GDM1 (cell line): ENCODE measurements around the gene NAA80.
"Not testable (repeated sequence)": the region's sequence is repeated elsewhere in the genome, so short reads cannot be mapped to it uniquely, and the experiment has no call there.

Experiments used
- DNase-seq: peaks from one replicate; lab custom pipeline; 2025; lab: John Stamatoyannopoulos, UW

Gene NAA80

DNA sequence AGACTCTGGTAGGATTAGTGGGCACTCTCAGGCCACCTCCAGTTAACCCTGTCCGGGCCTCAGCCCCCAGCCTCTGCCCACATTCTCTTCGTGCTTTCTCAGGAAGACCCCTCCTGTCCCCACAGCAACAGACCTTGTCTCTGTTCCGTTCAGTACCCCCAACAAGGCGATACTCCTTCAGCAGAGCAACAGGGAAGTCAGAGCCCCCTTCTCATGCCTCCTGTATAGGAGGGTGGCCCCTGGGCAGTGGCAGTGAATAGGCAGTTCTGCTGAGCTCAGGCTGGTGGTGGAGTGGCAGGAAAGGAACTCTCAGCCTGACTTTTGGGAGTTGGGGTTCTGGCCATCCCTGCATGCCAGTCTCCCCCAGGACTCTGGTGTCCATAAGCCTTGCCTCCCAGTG, 29.7 kb downstream of the NAA80 start:
- no peak for DNase-seq

DNA sequence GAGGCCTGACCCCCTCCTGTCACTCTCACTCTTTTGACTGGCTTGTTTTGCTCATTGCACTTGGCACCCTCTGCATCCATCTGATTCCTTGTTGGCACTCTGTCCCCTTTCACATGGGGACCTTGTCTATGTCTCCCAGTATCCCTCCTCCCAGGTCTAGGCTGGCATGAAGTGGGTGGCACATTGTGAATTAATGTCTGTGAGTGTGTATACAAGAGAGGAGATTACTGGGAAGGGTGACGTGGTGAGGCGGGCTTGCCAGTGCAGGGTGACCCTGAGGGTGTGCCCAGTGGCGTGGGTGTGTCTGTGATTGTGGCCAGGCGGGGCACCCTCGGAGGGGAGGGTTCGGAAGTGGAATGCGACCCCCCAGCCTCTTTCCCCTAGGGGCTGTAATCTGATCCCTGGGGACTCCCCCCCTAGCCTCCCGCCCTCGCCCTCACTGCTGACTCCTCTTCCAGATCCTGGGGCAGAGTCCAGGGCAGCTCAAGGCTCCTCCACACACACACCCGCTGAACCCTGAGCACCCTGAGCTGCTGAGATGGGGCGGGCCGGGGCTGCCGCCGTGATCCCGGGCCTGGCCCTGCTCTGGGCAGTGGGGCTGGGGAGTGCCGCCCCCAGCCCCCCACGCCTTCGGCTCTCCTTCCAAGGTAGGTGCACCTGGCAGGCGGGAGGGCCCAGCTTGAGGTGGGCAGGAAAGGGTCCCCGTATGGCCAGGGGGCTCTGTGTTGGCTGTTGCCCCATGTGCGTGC, 30.3 kb downstream of the NAA80 start, which contains the start of gene SEMA3B:
SEMA3B (plus strand) TSS at position 445 of the 749 bp plus-strand sequence; CDS start at position 539, 94 bp downstream.
- DNase-seq, result no peak

DNA sequence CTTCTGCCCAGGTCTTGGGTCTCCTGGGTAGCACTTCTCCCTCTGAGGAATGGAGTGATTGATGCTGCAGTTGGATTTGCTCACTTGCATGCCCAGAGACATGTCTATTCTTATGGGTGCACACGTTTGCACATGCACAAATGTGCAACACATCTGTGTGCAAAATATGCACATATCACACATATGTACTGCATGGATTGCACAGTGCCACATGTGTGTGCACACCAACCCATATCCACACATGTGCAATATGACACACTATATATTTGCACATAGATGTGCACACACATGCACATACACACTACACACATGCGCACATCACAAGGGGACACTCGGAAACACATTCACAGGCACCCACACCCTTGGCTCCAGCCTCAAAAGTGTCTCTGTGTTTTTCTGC, 30.9 kb downstream of the NAA80 start:
- DNase-seq, result no peak

DNA sequence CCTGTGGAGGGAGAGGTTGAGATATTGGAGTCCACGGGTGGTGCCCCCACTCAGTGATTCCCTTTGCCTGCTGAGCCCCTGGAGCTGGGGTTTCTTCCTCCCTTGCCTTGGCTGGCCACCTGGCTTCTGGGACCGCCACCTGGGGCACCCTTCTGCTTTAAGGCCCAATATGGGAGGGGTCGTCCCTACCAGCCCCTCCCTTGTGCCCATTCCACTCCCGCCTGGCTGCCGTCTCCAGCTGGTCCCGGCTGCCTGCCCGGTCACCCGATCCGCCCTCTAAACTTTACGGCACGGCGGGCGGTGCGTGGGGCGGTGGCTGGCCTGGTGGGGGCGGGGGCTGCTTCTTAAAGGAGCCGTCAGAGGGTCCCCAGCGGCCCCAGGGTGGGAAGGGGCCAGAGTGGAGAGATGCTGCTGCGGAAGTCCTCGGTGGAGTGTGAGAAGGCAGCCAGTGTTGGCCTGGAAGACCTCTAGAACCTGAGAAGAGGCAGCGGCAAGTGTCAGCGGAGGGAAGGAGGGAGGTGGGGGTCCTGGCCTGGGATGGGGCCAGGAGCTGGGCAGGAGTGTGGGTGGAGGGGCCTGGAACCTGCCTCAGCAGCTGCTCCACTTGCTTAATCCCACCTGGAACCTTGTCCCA, 31.8 kb downstream of the NAA80 start:
- no peak for DNase-seq

DNA sequence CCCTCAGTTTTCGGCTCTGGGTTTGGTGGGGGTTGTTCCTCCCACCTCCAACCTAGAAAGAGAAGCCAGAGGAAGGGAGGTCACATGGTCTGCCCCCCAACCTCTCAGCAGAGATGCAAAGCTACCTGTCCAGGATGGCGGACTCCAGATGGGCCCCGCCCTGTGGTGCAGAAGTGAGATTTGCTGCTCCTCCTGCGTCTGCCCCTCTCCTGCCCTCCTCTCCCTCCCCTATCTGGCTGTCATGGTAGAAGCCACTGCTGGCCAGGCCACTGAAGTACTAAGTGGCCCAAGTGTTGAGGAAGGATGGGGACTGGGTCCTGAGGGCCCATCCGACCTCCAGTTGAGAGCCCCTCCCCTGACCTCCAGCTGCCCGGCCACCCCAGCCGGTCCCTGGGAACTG, 32.4 kb downstream of the NAA80 start:
- DNase-seq, result no peak

DNA sequence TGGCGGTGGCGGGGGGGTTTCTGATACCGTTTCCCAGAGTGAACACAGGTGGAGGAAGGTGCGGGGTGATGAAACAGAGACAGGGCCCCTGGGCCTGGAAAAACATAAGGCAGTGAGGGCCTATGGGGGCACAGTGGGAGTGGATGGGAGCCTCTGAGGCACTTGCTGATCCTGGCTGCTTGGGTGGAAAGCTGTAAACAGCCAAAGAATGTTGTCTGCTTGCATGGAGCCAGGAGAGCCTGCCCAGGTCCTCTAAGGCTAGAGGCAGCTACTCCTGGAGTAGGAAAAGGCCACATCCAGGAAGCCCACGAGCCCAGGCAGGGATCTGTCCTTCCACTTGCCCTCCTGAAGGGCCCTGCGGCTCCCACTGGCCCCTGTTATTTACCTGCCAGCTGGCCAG, 33.2 kb downstream of the NAA80 start:
- no peak for DNase-seq

DNA sequence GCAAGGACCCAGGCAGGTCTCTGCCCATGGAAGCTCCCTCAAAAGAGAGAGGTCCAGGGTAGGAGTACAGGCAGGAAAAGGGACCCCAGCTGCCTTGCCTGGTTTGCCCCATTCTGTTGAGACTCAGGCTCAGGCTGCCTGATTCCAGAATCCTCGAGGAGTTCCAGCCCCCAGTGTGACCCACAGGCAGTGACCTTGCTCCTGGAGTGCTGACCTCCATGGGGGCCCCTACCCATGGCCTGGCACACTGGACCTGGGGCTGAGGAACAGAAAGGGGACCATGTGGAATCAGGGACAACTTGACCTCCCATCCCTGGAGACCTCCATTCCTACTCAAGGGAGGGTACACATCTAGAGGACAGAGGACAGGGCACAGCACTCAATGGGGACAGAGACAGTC, 33.6 kb downstream of the NAA80 start:
- no peak for DNase-seq

DNA sequence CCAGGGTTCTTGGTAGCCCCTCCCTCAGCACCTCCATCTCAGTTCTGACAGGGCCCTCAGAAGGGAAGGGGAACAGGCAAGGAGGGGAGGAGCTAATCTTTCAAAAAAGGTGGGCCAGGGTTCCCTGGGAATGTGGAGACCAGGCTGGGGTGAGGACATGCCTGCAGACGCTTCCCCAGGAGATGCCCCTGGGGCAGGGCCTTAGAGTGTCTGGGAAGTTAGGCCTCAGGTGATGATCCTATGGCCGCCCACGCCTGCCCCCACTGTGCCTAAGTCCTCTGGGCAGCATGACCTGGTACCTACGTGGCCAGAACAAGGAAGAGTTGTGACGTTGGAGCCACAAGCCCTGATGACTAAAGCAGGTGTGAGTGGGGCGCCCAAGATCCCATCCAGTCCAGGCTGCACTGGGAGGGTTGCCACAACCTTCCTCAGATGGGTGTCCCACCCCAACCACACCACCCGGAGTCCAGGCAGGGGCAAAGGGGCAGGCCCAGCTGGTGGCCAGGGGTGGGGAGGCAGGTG, 34.2 kb downstream of the NAA80 start:
- DNase-seq, result no peak

DNA sequence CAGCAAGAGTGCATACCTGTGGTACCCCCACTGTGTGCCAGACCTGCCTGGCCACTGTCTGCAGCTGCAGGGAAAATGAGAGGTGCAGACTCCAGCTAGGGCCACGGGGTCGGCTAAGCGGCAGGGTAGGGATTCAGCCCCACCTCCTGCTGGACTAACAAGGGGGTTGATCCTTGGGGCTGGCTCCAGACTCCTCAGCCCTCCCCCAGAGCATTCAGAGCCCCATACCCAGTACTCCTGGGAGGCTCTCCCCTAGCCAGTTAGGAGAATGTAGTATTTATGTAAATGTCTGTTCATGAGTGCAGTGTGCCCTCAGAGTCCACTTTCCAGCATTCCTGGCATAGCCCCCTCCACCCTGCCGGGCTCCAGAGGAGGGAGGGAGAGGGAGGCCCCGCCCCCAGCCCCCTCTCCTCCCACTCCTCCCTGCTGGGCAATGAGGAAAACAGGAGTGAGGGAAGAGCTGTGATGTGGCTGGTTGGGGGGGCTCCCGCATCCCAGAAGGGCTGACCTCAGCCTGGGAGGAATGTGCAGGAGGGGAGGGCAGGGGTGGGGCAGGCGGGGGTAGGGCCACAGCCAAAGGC, 34.7 kb downstream of the NAA80 start:
- no peak for DNase-seq

DNA sequence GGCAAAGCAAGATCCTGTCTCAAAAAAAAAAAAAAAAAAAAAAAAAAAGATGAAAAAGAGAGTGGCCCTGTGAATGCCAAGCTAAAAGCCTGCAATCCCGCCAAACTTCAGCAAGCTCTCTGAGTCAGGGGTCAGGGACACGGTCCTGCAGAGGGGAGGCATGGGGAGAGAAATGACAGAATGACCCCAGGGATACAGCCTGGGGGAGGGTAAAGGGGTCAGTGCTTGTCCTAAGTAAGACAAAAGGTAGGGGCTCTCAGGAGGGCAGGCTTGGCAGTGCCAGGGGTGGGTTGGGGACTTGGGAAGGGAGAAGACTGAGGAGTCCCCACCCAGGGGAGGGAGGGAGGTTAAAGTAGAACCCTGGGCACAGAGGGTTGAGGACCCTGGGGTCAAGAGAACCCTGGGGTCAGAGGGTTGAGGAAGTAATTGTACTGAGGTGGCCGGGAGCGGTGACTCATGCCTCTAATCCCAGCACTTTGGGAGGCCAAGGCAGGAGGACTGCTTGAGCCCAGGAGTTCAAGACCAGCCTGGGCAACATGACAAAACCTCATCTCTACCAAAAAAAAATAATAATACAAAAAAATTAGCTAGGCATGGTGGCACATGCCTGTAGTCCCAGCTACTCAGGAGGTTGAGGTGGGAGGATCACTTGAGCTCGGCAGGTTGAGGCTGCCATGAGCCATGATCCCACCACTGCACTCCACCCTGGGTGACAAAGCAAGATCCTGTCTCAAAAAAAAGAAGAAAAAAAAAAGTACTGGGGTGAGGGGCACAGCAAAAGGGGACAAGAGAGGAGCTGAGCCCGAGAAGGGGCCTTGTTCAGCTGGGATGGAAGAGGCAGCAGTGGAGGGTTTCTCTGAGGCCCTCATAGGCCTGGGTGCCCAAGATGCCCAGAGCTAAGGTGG, 35.5 kb downstream of the NAA80 start:
- no peak for DNase-seq

DNA sequence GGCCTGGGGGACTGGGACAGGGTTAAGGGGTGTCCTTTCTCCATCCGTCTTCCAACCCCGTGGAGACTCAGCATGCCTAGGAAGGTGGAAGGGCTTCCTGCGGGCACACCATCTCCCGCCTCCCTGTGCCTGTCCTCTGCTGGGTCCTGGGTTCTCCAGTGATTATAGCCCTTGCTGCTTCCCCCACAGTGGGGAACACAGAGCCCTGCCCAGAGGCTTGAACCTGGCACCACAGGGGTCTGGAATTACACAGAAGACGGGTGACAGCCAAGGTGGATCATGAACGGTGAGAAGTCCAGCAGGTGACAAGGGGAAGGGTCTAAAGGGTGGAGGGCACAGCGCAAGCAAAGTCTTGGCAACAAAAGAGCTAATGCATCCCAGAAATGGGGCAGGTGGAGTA, 36.4 kb downstream of the NAA80 start:
- no peak for DNase-seq

DNA sequence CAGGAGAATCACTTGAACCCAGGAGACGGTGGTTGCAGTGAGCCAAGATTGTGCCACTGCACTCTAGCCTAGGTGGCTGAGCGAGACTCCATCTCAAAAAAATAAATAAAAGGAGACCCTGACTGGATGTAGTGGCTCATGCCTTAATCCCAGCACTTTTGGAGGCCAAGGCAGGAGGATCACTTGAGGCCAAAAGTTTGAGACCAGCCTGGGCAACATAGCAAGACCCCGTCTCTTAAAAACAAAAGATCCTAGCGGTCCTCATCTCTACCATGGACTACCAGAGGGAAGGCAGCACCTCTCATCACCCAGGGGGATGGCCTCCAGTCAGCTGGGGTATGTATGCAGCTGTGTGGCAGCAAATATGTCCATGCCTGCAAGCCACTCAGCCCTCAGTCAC, 37.0 kb downstream of the NAA80 start:
- DNase-seq, result not testable (repeated sequence)

DNA sequence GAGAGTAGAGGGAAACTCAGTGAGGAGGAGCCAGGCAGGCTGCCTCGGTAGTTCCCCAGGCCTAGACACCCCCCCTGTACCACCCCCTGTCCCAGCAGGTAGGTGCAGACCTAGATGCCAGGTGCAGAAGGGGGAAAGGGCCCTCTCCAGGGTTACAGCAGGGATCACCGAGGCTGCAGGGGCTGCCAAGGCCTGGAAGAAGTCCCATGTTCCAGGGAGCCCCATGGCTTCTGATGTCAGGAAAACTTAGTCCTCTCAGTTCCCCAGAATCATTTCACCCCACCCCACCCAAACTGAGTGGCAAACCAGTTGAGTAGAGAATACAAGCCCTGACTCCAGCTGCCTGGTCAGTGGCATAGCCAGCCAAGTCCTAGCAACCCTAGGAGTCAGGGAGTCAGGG, 37.7 kb downstream of the NAA80 start:
- DNase-seq, result no peak

DNA sequence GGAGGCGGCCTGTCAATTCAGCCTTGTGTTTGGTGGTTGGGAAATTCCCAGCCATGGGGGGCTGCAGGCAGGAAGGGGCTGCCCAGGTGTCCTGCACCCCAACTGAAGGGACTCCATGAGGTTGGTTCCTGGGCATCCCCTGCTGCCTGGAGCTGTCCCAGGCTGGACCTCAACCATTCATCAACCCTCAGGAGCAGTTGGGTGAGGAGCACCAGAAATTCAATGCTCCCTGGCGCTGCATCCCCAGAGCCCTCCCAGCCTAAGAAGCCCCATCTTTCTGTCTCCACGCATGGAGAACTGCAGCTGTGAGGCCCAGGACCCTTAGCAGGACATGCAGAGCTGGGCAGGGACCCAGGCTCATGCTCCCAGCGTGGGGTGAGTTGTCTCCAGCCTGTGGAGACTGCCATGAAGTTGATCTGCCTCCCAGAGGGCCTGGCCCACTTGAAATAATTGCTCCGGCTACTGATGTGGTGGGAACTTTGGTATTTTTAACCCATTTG, 38.2 kb downstream of the NAA80 start:
- DNase-seq, result no peak

DNA sequence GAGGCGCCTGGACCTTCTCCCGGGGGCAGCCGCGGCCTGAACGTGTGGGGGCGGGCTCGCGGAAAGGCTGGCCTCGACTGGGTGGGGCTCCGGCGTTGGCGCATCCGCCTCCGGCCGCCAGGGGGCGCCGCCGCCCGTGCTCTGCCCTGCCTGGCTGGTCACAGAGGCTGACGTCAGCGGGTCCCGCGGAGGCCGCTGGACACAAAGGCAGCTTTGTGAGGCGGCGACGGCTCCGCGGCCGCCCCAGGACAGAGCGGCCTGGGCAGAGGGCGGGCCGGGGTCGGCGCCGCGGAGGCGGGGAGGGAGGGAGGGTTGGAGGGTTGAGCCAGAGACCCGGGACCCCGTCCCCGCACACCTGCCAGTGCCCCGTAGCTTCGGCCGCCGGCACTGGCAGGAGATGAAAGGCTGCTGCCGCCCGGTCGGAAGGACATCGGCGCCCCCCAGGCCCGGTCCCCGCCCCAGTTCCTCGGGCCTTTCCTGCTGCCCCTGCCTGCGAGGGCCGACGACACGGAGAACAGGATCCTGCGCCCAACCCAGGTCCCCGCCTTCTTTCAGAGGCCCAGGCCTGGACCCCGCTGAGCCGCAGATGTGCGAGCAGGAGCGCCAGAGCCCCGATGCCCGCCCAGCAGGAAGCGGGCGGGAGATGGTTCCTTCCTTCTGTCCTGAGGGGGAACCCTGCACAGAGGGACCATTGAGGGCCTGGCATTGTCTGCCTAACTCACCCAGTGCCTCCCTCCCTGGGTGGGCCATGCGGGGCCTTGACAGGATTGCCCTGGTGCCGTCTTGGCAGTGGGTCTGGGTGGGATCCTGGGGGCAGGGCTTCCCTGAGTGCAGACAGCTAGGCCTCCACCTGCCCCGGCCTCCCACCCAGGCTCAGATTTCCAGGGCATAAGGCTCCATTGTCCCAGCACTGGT, 38.9 kb downstream of the NAA80 start:
- DNase-seq, result peak; percentile 70

DNA sequence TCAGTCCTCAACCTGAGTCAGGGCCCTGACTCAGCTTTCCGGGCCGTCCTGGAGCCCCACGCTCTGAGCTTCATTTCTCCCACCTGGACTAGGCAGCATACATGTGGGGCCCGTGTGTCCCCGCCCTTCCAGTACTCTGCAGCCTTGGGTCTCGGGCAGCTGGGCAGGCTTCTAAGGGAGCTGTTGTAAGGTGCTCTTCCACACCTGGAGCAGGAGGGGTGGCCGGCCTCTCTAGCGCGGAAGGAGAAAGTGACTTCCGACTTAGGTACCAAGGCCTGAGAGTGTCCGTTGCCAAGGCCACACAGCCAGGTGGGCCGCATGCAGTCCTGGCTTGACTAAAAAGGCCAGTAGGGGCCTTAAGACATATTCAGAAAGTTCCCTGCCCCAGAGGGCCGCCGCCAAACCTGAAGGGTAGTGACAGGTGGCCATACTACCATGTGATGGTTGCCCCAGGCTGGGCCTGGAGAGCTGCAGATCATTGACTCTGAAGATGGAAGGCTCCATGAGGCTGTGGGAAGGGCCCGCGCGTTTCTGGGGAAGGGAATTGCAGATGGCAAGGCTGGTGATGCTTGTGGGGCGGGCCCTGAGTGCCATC, 39.7 kb downstream of the NAA80 start:
- no peak for DNase-seq

DNA sequence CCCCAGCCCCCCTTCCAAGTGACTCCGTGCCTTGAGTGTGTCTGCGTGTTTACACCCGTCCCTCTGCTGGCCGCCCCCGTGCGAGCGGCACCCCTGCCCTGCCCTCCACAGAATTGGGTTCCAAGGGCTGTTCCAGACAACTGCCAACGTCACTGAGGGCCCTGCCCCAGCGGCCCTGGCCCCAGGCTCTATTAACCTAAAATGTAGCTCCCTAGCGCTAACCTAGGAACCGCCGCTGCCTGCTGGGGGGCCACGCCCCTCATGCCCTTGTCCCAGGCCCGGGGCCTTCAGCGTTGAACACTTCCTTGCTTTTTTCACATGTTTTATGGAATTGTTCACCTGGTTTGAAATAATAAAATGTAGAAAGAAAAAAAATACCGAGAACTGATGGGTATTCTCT, 40.2 kb downstream of the NAA80 start:
- DNase-seq, result no peak

DNA sequence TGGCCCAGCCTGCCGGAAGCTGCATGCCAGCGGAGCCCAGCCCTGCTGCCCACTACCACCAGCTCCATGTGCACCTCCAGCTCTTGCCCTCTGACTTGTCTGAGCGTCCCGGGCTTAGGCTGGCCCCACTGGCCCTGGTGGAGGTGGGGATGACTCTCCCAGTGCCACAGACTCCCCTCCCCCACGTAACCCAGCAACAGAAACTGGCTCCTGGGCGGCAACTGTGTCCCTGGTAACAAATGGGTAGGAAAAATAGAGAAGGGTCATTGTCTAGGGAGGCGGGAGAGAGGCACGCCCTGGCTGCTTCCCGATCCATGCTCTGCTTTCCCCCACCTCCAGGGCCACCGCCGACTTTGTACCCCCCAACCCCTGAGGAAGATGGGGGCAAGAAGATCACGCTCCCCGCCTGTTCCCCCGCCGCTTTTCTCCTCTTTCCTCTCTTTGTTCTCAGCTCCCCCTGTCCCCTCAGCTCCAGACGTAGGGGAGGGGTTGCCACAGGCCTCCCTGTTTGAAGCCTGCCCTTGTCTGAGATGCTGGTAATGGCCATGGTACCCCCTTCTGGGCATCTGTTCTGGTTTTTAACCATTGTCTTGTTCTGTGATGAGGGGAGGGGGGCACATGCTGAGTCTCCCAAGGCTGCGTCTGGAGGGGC, 41.0 kb downstream of the NAA80 start:
- DNase-seq, result no peak

DNA sequence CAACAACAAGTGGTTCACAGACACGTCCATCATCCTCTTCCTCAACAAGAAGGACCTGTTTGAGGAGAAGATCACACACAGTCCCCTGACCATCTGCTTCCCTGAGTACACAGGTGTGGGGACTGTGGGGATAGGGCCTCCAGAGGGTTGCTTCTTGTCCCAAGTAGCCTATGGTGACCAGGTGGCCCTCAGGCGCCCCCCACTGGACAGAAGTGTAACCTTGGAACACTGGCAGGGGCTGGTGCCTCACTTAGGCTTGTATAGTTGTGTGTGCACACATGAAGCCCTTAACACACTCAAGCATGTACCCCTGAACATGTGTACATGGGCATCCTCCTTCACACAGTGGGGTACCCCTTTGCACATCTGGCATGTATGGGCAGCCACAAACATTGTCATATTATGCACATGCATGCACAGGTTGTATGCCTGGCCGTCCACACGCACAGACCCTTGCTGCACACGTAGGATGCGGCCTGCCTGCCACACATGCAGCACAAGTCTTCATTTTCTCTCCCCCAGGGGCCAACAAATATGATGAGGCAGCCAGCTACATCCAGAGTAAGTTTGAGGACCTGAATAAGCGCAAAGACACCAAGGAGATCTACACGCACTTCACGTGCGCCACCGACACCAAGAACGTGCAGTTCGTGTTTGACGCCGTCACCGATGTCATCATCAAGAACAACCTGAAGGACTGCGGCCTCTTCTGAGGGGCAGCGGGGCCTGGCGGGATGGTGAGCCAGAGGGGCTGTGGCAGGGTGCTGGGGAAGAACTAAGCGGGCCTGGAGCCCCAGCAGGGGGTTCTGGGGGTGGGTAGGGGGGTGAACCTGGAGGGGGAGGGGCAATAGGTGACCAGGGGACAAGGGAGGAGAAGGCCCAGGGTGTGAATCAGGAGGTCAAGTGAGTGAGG, 42.0 kb downstream of the NAA80 start:
- DNase-seq, result no peak
